Measurements from ENCODE around the gene NUBPL.
"Not testable (repeated sequence)": the region's sequence is repeated elsewhere in the genome, so short reads cannot be mapped to it uniquely, and the experiment has no call there.

NUBPL gene

DNA sequence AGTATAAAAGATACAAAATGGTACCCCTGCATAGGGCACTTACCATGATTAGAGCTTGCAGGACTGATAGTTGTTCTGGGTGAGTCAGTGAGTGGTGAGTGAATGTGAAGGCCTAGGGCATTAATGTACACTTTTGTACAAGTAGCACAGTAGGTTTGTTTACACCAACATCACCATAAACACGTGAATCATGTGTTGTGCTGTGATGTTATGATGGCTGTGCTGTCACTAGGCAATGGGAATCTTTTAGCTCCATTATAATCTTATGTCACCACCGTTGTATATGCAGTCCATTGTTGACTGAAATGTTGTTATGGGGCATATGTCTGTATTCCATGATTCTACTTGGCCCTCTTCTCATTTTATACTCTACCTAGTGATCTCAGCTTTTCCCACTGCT lies 11.8 kb downstream of the NUBPL start:
- in situ Hi-C loops (cut with MboI; ENCODE audit: low pct_unique_long_range_greater_than_20kb, low sequenced_read_pairs) = no loop called here
- DNase-seq = no peak

GRCh38 chr14:31576949-31577348 lies 15.7 kb downstream of the NUBPL start:
- in situ Hi-C loops (cut with MboI; ENCODE audit: low pct_unique_long_range_greater_than_20kb, low sequenced_read_pairs) = no loop called here

GRCh38 chr14:31578266-31578665 lies 17.1 kb downstream of the NUBPL start:
- in situ Hi-C loops (cut with MboI; ENCODE audit: low pct_unique_long_range_greater_than_20kb, low sequenced_read_pairs) = no loop called here
- DNase-seq = no peak

More at GRCh38 chr14:31576949-31577348, 15.7 kb downstream of the NUBPL start:
- DNase-seq = no peak

DNA sequence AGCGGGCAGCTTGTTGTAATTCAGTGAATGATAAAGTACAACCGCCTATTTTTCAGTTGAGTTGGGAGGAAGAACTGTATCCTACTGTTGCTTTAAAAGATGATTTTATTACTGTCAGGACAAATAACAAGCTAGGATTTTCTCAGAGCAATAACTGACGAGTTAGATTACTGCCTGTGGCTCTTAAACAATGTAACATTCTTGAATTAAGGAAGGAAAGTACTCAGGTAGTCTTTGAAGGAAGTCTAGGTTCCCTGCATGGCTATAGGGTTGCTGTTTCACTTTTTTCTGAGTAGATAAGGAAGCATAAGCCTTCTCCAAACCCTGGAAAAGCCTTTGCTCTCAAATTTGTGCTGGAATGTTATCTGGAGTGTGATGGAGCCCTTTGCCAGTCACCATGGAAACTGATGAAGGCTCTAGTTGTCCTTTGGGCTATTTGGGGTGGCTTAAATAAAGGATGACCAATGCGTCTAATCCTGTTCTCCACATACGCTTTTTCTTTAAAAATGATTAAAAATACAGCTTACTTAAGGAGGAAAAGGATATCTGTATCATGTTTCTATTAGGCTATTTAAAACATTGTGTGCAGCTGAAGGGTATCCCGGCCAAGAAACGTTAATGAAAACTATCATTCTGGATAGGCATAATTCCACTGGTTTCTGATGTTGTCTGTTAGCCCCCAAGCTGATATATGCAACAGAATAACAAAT lies 17.7 kb downstream of the NUBPL start:
- in situ Hi-C loops (cut with MboI; ENCODE audit: low pct_unique_long_range_greater_than_20kb, low sequenced_read_pairs) = no loop called here
- no peak for DNase-seq

DNA sequence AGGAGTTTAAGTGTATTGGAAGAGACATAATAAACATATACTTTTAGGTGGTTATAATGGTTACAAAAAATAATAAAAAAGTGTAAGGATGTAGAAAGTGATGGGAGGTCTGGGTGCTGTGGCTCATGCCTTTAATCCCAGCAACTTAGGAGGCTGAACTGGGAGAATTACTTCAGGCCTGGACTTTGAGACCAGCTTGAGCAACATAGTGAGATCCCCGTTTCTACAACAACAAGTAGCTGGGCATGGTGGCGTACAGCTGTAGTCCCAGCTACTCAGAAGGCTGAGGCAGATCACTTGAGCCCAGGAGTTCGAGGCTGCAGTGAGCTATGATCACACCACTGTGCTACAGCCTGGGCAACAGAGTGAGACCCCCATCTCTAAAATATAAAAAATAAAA lies 19.0 kb downstream of the NUBPL start:
- in situ Hi-C loops (cut with MboI; ENCODE audit: low pct_unique_long_range_greater_than_20kb, low sequenced_read_pairs) = no loop called here
- no peak for DNase-seq

GRCh38 chr14:31582286-31582691 lies 21.1 kb downstream of the NUBPL start:
- in situ Hi-C loops (cut with MboI; ENCODE audit: low pct_unique_long_range_greater_than_20kb, low sequenced_read_pairs) = no loop called here
- DNase-seq = no peak

DNA sequence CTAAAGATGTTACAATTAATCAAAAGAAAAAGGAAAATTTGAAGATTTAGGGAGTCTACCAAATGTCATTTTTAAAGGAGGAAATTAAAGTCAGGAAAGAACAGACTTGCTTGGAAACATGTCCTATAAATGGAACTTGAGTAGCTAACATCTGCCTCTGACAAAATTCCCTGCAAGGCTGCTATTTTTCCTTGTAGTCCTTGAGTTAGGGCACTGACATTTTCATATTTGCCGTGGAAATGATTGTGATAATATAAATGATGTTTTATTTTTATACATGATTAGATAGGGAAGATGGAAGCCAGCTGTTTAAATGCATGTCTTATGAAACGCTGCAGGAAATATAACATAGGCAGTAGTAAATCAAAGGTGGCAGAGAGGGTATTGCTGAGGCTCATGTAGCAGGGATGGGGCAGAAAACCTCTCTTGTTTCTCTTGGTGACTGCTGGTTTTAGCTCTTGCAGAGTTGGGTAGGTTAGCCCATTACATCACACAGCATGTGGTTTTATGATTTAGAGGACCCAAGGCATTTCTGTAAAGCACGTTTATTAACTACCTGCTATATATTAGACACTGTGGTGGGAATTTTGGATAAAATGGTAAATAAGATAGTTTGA lies 21.7 kb downstream of the NUBPL start:
- in situ Hi-C loops (cut with MboI; ENCODE audit: low pct_unique_long_range_greater_than_20kb, low sequenced_read_pairs) = no loop called here
- no peak for DNase-seq

DNA sequence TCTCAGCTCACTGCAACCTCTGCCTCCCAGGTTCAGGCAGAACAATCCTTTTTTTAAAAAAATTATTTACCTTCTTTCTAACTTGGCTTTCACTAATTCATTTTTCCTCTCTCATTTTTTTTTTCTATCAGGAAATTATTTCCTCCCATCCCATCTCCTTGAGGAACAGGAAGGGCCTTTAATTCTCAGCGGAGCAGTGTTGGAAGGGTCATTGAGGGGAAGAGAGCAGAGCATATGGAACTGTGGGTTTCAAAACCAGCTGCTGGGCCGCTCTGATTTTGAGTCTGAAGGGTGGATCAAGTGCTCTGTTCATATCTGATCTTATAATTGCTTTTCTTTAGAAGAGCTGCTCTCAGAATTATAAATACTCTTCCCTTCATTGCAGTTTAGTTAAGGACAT lies 29.0 kb downstream of the NUBPL start:
- in situ Hi-C loops (cut with MboI; ENCODE audit: low pct_unique_long_range_greater_than_20kb, low sequenced_read_pairs) = no loop called here
- no peak for DNase-seq

GRCh38 chr14:31592122-31592521 lies 30.9 kb downstream of the NUBPL start:
- no peak for DNase-seq
- in situ Hi-C loops (cut with MboI; ENCODE audit: low pct_unique_long_range_greater_than_20kb, low sequenced_read_pairs) = no loop called here

GRCh38 chr14:31592631-31593030 lies 31.4 kb downstream of the NUBPL start:
- DNase-seq = no peak
- in situ Hi-C loops (cut with MboI; ENCODE audit: low pct_unique_long_range_greater_than_20kb, low sequenced_read_pairs) = no loop called here

- in situ Hi-C loops (cut with MboI; ENCODE audit: low pct_unique_long_range_greater_than_20kb, low sequenced_read_pairs) = no loop called here
- no peak for DNase-seq
Measured at GRCh38 chr14:31596342-31597095, 35.3 kb downstream of the NUBPL start.

GRCh38 chr14:31605702-31606101 lies 44.5 kb downstream of the NUBPL start:
- in situ Hi-C loops (cut with MboI; ENCODE audit: low pct_unique_long_range_greater_than_20kb, low sequenced_read_pairs) = no loop called here
- DNase-seq = no peak

DNA sequence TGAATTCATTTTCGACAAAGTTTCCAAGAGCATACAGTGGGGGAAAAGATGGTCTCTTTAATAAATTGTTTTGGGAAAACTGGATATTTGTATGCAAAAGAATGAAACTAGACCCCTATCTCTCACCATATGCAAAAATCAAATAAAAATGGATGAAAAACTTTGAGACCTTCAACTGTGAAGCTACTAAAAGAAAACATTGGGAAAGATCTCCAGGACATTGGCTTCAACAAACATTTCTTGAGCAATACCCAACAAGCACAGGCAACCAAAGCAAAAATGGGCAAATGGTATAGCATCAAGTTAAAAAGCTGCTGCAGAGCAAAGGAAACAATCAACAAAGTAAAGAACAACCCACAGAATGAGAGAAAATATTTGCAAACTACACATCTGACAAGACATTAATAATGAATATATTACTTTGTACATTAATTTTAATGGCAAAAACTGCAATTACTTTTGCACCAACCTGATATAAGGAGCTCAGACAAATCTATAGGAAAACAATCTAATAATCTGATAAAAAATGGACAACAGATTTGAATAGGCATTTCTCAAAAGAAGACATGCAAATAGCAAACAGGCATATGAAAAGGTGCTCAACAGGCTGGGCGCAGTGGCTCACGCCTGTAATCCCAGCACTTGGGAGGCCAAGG lies 50.7 kb downstream of the NUBPL start:
- in situ Hi-C loops (cut with MboI; ENCODE audit: low pct_unique_long_range_greater_than_20kb, low sequenced_read_pairs) = no loop called here
- DNase-seq = no peak

DNA sequence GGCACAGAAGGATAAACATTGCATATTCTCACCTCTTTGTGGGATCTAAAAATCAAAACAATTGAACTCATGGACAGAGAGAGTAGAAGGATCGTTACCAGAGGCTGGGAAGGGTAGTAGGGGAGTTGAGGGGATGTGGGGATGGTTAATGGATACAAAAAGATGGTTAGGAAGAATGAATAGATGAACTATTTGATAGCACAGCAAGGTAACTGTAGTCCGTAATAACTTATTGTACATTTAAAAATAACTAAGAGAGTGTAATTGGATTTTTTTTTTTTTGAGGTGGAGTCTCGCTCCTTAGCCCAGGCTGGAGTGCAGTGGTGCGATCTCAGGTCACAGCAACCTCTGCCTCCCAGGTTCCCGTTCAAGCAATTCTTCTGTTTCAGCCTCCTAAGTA lies 52.0 kb downstream of the NUBPL start:
- in situ Hi-C loops (cut with MboI; ENCODE audit: low pct_unique_long_range_greater_than_20kb, low sequenced_read_pairs) = no loop called here
- no peak for DNase-seq

DNA sequence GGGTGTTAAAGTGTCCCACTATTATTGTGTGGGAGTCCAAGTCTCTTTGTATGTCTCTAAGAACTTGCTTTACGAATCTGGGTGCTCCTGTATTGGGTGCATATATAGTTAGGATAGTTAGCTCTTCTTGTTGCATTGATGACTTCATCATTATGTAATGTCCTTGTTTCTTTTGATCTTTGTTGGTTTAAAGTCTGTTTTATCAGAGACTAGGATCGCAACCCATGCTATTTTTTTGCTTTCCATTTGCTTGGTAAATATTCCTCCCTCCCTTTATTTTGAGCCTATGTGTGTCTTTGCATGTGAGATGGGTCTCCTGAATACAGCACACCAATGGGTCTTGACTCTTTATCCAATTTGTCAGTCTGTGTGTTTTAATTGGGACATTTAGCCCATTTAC lies 57.7 kb downstream of the NUBPL start:
- in situ Hi-C loops (cut with MboI; ENCODE audit: low pct_unique_long_range_greater_than_20kb, low sequenced_read_pairs) = not testable (repeated sequence)

GRCh38 chr14:31619440-31619839 lies 58.2 kb downstream of the NUBPL start:
- DNase-seq = no peak
- in situ Hi-C loops (cut with MboI; ENCODE audit: low pct_unique_long_range_greater_than_20kb, low sequenced_read_pairs) = no loop called here

More for the DNA sequence above, 57.7 kb downstream of the NUBPL start:
- DNase-seq = not testable (repeated sequence)

GRCh38 chr14:31620898-31621297 lies 59.7 kb downstream of the NUBPL start:
- DNase-seq; in situ Hi-C loops (cut with MboI; ENCODE audit: low pct_unique_long_range_greater_than_20kb, low sequenced_read_pairs): not testable (repeated sequence)

GRCh38 chr14:31622060-31622459 lies 60.9 kb downstream of the NUBPL start:
- no peak for DNase-seq
- in situ Hi-C loops (cut with MboI; ENCODE audit: low pct_unique_long_range_greater_than_20kb, low sequenced_read_pairs) = no loop called here

GRCh38 chr14:31652900-31653299 lies 91.7 kb downstream of the NUBPL start:
- DNase-seq; in situ Hi-C loops (cut with MboI; ENCODE audit: low pct_unique_long_range_greater_than_20kb, low sequenced_read_pairs): not testable (repeated sequence)

- in situ Hi-C loops (cut with MboI; ENCODE audit: low pct_unique_long_range_greater_than_20kb, low sequenced_read_pairs) = no loop called here
- no peak for DNase-seq
Measured at GRCh38 chr14:31657917-31658316, 96.7 kb downstream of the NUBPL start.

Data from KBM-7 (cell line).